Stimulated activated CD4-positive, alpha-beta T cell treated with anti-CD3 and anti-CD28 coated beads, Interleukin-1b, Interleukin-23, amount 100 ng/mL, for 24 hours (primary cell): Measurements from ENCODE around the gene KCNMA1.

ENCODE experiments used
- DNase-seq, 4 experiments: peaks; one replicate each; pipeline ENCODE4 v3.0.0-alpha.2; 2020; ENCODE audit warnings: low read depth in 4 of 4, low spot score in 1 of 4

The KCNMA1 gene

GRCh38 chr10:76925636-76926405 lies 711.8 kb downstream of the KCNMA1 start:
- no peak for DNase-seq

GRCh38 chr10:76922666-76923065 lies 714.9 kb downstream of the KCNMA1 start:
- DNase-seq = no peak

GRCh38 chr10:76921383-76922010 lies 716.1 kb downstream of the KCNMA1 start:
- no peak for DNase-seq

- DNase-seq = no peak
Measured at GRCh38 chr10:76920581-76920980, 717.0 kb downstream of the KCNMA1 start.

GRCh38 chr10:76918106-76918505 lies 719.5 kb downstream of the KCNMA1 start:
- DNase-seq = no peak

- no peak for DNase-seq
Measured at GRCh38 chr10:76917071-76917470, 720.5 kb downstream of the KCNMA1 start.

- DNase-seq = no peak
Measured at GRCh38 chr10:76916536-76916935, 721.1 kb downstream of the KCNMA1 start.

- no peak for DNase-seq
Measured at GRCh38 chr10:76915316-76915715, 722.3 kb downstream of the KCNMA1 start.

GRCh38 chr10:76911184-76911583 lies 726.4 kb downstream of the KCNMA1 start:
- DNase-seq = no peak

- no peak for DNase-seq
Measured at GRCh38 chr10:76910184-76910962, 727.2 kb downstream of the KCNMA1 start.

GRCh38 chr10:76906256-76906655 lies 731.4 kb downstream of the KCNMA1 start:
- DNase-seq = no peak

GRCh38 chr10:76905251-76905650 lies 732.4 kb downstream of the KCNMA1 start:
- DNase-seq = no peak

GRCh38 chr10:76903387-76903945 lies 734.1 kb downstream of the KCNMA1 start:
- DNase-seq = no peak

GRCh38 chr10:76902949-76903348 lies 734.7 kb downstream of the KCNMA1 start:
- DNase-seq = no peak

GRCh38 chr10:76901701-76902100 lies 735.9 kb downstream of the KCNMA1 start:
- DNase-seq = no peak

GRCh38 chr10:76899490-76899889 lies 738.1 kb downstream of the KCNMA1 start:
- no peak for DNase-seq

- DNase-seq = no peak
Measured at GRCh38 chr10:76892766-76893479, 744.7 kb downstream of the KCNMA1 start.

- DNase-seq = no peak
Measured at GRCh38 chr10:76887223-76888010, 750.2 kb downstream of the KCNMA1 start.

GRCh38 chr10:76885816-76886215 lies 751.8 kb downstream of the KCNMA1 start:
- DNase-seq = no peak

GRCh38 chr10:76884673-76885275 lies 752.8 kb downstream of the KCNMA1 start:
- no peak for DNase-seq
